H9 (cell line): ENCODE results near the gene DACH1. TPM values are rescaled to one million over a fixed set of nuclear protein-coding genes. Genes with fewer than 3 reads are reported as not detected.

Experiments
- DNase-seq: peaks from one replicate; pipeline ENCODE4 v3.0.0-alpha.2; 2017
- H2AFZ ChIP-seq: one replicate; pipeline ENCODE4 v1.6.1; 2013; ENCODE audit warnings: mild to moderate bottlenecking, low read length, control low read depth, moderate library complexity
- H2AK5ac ChIP-seq: 2 replicates; pipeline ENCODE4 v1.6.1; 2013; ENCODE audit warnings: low read length, control low read depth, mixed read lengths; ENCODE audit not compliant: insufficient read length
- H2BK120ac ChIP-seq: one replicate; pipeline ENCODE4 v1.6.1; 2013; ENCODE audit warnings: low read depth, mild to moderate bottlenecking, low read length, control low read depth, inconsistent platforms; ENCODE audit not compliant: poor library complexity, severe bottlenecking
- H2BK12ac ChIP-seq: 2 replicates; pipeline ENCODE4 v1.6.1; 2013; ENCODE audit warnings: low read length, control low read depth, mixed read lengths, low read depth; ENCODE audit not compliant: insufficient read length
- H2BK15ac ChIP-seq: 2 replicates; pipeline ENCODE4 v1.6.1; 2013; ENCODE audit warnings: low read depth, low read length, control low read depth
- H2BK20ac ChIP-seq: one replicate; pipeline ENCODE4 v1.6.1; 2013; ENCODE audit warnings: low read depth, mild to moderate bottlenecking, low read length, control low read depth, inconsistent platforms; ENCODE audit not compliant: poor library complexity, severe bottlenecking
- H2BK5ac ChIP-seq: 2 replicates; pipeline ENCODE4 v1.6.1; 2013; ENCODE audit warnings: low read length, control low read depth, mixed read lengths; ENCODE audit not compliant: insufficient read length
- H3K14ac ChIP-seq: 2 replicates; pipeline ENCODE4 v1.6.1; 2013; ENCODE audit warnings: low read length, control low read depth; ENCODE audit not compliant: insufficient read depth
- H3K18ac ChIP-seq: 2 replicates; pipeline ENCODE4 v1.6.1; 2013; ENCODE audit warnings: low read depth, mild to moderate bottlenecking, mixed read lengths, low read length, control low read depth; ENCODE audit not compliant: insufficient read length
- H3K23ac ChIP-seq: 2 replicates; pipeline ENCODE4 v1.6.1; 2013; ENCODE audit warnings: low read length, control low read depth, mixed read lengths, low read depth; ENCODE audit not compliant: insufficient read length
- H3K23me2 ChIP-seq: 2 replicates; pipeline ENCODE4 v1.6.1; 2013; ENCODE audit warnings: low read depth, mild to moderate bottlenecking, mixed read lengths, low read length, control low read depth; ENCODE audit not compliant: insufficient read length, poor library complexity, severe bottlenecking
- H3K27ac ChIP-seq: 2 replicates; pipeline ENCODE4 v1.5.1; 2013; ENCODE audit warnings: low read length, control low read depth, mixed read lengths, low read depth; ENCODE audit not compliant: insufficient read length
- H3K27me3 ChIP-seq: 2 replicates; pipeline ENCODE4 v1.6.1; 2013; ENCODE audit warnings: low read length, control low read depth, inconsistent platforms; ENCODE audit not compliant: insufficient read depth
- H3K4ac ChIP-seq: 2 replicates; pipeline ENCODE4 v1.6.1; 2013; ENCODE audit warnings: low read depth, mild to moderate bottlenecking, control low read depth, inconsistent platforms, low read length, moderate library complexity
- H3K4me1 ChIP-seq: 2 replicates; pipeline ENCODE4 v1.6.1; 2013; ENCODE audit warnings: low read length, control low read depth, inconsistent platforms; ENCODE audit not compliant: insufficient read depth
- H3K4me2 ChIP-seq: 2 replicates; pipeline ENCODE4 v1.6.1; 2013; ENCODE audit warnings: low read length, control low read depth, mixed read lengths; ENCODE audit not compliant: insufficient read length, insufficient read depth
- H3K56ac ChIP-seq: 2 replicates; pipeline ENCODE4 v1.6.1; 2013; ENCODE audit warnings: low read depth, mild to moderate bottlenecking, mixed read lengths, low read length, control low read depth; ENCODE audit not compliant: insufficient read length
- H3K79me1 ChIP-seq: 2 replicates; pipeline ENCODE4 v1.6.1; 2013; ENCODE audit warnings: low read depth, mild to moderate bottlenecking, moderate library complexity, low read length, control low read depth, inconsistent platforms; ENCODE audit not compliant: insufficient read depth, poor library complexity, severe bottlenecking
- H3K79me2 ChIP-seq: 2 replicates; pipeline ENCODE4 v1.6.1; 2013; ENCODE audit warnings: low read length, control low read depth, inconsistent platforms; ENCODE audit not compliant: insufficient read depth
- H3K9ac ChIP-seq: 2 replicates; pipeline ENCODE4 v1.6.1; 2013; ENCODE audit warnings: low read length, control low read depth, mixed read lengths; ENCODE audit not compliant: insufficient read length; ENCODE audit errors: extremely low read depth
- H3K9me3 ChIP-seq: one replicate; pipeline ENCODE4 v1.6.1; 2013; ENCODE audit warnings: low read depth, low read length, inconsistent platforms; ENCODE audit not compliant: control insufficient read depth
- H3T11ph ChIP-seq: one replicate; pipeline ENCODE4 v1.6.1; 2013; ENCODE audit warnings: mild to moderate bottlenecking, low read length, control low read depth, inconsistent platforms
- H4K20me1 ChIP-seq: one replicate; pipeline ENCODE4 v1.6.1; 2013; ENCODE audit not compliant: control insufficient read depth, insufficient read length, insufficient read depth
- H4K5ac ChIP-seq: 2 replicates; pipeline ENCODE4 v1.6.1; 2013; ENCODE audit warnings: low read depth, mild to moderate bottlenecking, mixed read lengths, low read length, control low read depth; ENCODE audit not compliant: insufficient read length
- H4K8ac ChIP-seq: replicated peaks from 2 replicates; pipeline ENCODE4 v1.6.1; 2013; ENCODE audit warnings: low read length, control low read depth, mixed read lengths, low read depth; ENCODE audit not compliant: insufficient read length
- H4K91ac ChIP-seq: 2 replicates; pipeline ENCODE4 v1.6.1; 2013; ENCODE audit warnings: low read depth, mild to moderate bottlenecking, moderate library complexity, mixed read lengths, low read length, control low read depth; ENCODE audit not compliant: insufficient read length
- H3K27ac Mint-ChIP-seq, 3 experiments: 2 replicates in 2 of 3; 3 replicates in 1 of 3; pipeline ENCODE4 v1.8.0; 2020 to 2021; ENCODE audit warnings: mixed read lengths in 3 of 3, mild to moderate bottlenecking in 1 of 3, moderate library complexity in 1 of 3
- H3K27me3 Mint-ChIP-seq: 2 replicates; pipeline ENCODE4 v1.8.0; 2021; ENCODE audit warnings: low read depth, mild to moderate bottlenecking, moderate library complexity, mixed read lengths
- H3K36me3 Mint-ChIP-seq, 3 experiments: 2 replicates in 2 of 3; 3 replicates in 1 of 3; pipeline ENCODE4 v1.8.0; 2020 to 2021; ENCODE audit warnings: low read depth in 3 of 3, mixed read lengths in 3 of 3; ENCODE audit not compliant: insufficient read depth in 1 of 3
- H3K4me1 Mint-ChIP-seq, 2 experiments: 2 replicates each; pipeline ENCODE4 v1.8.0; 2020; ENCODE audit warnings: mixed read lengths in 2 of 2
- H3K4me3 Mint-ChIP-seq, 2 experiments: 2 replicates in 1 of 2; 3 replicates in 1 of 2; pipeline ENCODE4 v1.8.0; 2020 to 2021; ENCODE audit warnings: mild to moderate bottlenecking in 2 of 2, mixed read lengths in 2 of 2, moderate library complexity in 1 of 2
- H3K9me3 Mint-ChIP-seq, 2 experiments: 2 replicates in 1 of 2; 3 replicates in 1 of 2; pipeline ENCODE4 v1.8.0; 2020; ENCODE audit warnings: mild to moderate bottlenecking in 2 of 2, mixed read lengths in 2 of 2, moderate library complexity in 1 of 2
- WGBS: extraction: QIAGEN DNeasy Blood & Tissue Kit; methylation state at CpG from one replicate; pipeline ENCODE4 v1.1.7; 2013; ENCODE audit warnings: missing lambda C conversion rate, low lambda C conversion rate, mixed read lengths; ENCODE audit not compliant: insufficient read length; ENCODE audit errors: extremely low coverage; 5-methylcytosine and 5-hydroxymethylcytosine counted together
- total RNA-seq: library from RNA; stranded (reverse); gene quantifications from 2 replicates; pipeline ENCODE4 v1.2.1, GENCODE V29; 2021
- TF ChIP-seq, protein P1 (sequence below): fragments of 200-600 bp; sonication (generic); conservative IDR thresholded peaks from 3 replicates; pipeline ENCODE4 v1.8.0; 2021; ENCODE audit warnings: antibody characterized with exemption, mild to moderate bottlenecking

DACH1 gene
- total RNA-seq, 1 experiment from 2014 or later, result not detected

DNA sequence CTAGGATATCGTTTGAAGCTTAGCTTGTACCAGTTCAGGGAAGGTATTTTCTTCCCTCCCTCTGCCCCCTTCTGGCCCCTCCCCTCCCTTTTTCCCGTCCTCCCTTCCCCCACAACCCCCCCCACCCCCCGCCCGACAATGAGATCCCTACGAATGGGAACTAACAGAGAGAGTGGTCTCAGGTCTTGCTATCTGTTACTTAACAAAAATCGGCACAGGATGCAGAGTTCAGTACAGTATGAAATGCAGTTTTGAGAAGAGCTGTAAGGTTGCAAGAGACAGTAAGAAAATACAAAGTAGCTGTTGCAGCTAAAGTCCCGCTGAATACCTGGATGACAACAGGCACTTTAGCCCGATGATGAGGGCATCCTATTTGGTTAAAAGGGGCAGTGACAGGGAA is 3.1 kb upstream of the DACH1 start:
- Mint-ChIP-seq H3K4me3 (peak overlapping the region; percentile 30 to 73; a peak in 4 of 5 replicates), H3K36me3 (no peaks in the 10 kb centered on the region), H3K4me1 (peaks cover 23 to 31% of the 10 kb centered on the region in 2 experiments), H3K9me3 (no peaks in the 10 kb centered on the region), H3K27ac (no peak overlapping the region), H3K27me3 (peaks cover 76% of the 10 kb centered on the region)
- Histone ChIP-seq H4K8ac (no peak overlapping the region), H4K20me1 (no peaks in the 10 kb centered on the region), H3K23me2 (peaks cover 26% of the 10 kb centered on the region), H4K91ac (no peak overlapping the region), H3K23ac (no peak overlapping the region), H2AK5ac (no peak overlapping the region), H3K9ac (no peak overlapping the region), H3K56ac (no peak overlapping the region), H3K4me2 (peak overlapping the region; percentile 47), H2BK15ac (no peak overlapping the region), H3K4me1 (no peaks in the 10 kb centered on the region; the same call in 1 of the 2 replicates), H3T11ph (no peak overlapping the region), H3K18ac (no peak overlapping the region), H3K27ac (no peak overlapping the region), H2BK12ac (no peak overlapping the region), H2BK5ac (no peak overlapping the region), H3K4ac (no peak overlapping the region), H2AFZ (no peak overlapping the region), H3K79me2 (no peaks in the 10 kb centered on the region), H3K14ac (no peak overlapping the region; the same call in 1 of the 2 replicates), H3K9me3 (no peaks in the 10 kb centered on the region), H3K79me1 (no peaks in the 10 kb centered on the region), H4K5ac (no peak overlapping the region), H2BK120ac (no peak overlapping the region), H2BK20ac (no peak overlapping the region), H3K27me3 (peaks cover 19% of the 10 kb centered on the region; the same call in 1 of the 2 replicates)
- no CpG with 5 or more reads among the region's 8 CpGs for WGBS
- TF ChIP-seq, protein P1, sequence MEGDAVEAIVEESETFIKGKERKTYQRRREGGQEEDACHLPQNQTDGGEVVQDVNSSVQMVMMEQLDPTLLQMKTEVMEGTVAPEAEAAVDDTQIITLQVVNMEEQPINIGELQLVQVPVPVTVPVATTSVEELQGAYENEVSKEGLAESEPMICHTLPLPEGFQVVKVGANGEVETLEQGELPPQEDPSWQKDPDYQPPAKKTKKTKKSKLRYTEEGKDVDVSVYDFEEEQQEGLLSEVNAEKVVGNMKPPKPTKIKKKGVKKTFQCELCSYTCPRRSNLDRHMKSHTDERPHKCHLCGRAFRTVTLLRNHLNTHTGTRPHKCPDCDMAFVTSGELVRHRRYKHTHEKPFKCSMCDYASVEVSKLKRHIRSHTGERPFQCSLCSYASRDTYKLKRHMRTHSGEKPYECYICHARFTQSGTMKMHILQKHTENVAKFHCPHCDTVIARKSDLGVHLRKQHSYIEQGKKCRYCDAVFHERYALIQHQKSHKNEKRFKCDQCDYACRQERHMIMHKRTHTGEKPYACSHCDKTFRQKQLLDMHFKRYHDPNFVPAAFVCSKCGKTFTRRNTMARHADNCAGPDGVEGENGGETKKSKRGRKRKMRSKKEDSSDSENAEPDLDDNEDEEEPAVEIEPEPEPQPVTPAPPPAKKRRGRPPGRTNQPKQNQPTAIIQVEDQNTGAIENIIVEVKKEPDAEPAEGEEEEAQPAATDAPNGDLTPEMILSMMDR, result no peak
- no peak for DNase-seq
